ENCODE results near the gene SLC7A9.

SLC7A9 gene

DNA sequence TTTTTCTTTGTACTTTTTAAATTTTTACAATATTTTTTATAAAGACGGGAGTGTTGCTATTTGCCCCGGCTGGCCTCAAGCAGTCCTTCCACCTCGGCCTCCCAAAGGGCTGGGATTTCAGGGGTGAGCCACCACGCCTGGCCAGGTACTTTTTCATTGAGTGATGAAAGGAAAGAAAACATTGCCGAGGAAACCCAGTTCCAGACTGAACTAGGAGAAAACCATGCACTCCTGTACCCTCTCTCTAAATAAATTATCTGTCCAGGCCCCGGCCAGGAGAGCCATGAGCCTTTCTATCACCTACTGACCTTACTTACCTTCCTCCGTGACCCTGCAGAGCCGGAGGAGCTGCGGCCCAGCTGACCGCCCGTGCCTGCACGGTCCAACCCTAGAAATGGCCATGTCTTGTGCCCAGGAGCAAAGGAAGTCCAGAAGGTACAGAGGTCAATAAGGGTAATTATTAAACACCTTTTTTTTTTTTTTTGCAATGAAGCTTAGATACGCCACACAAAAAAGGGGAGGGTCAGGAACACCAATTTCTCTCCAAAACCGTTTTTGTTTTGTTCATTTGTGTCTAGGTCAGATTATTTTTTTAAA, at the start of gene SLC7A9:
Gene SLC7A9, minus strand, starts transcription at position 399 of the 597 bp plus-strand sequence. CDS start 1,233 bp downstream, outside the sequence.
- H3K27ac ChIP-seq, result no peak within 1 kb of the TSS
- H3K9me3 ChIP-seq (ENCODE audit: control insufficient read depth, low read length), result no peaks in the 10 kb centered on the region
- no peak within 1 kb of the TSS for H3K4me3 ChIP-seq (ENCODE audit: low read depth, low read length)
- no peak within 1 kb of the TSS for H2AFZ ChIP-seq
- H3K79me2 ChIP-seq, result no peaks in the 10 kb centered on the region
- no peaks in the 10 kb centered on the region for H3K36me3 ChIP-seq (ENCODE audit: control insufficient read depth, insufficient read depth, low read length)
- H3K4me2 ChIP-seq (ENCODE audit: low read length), result no peak within 1 kb of the TSS
- no peaks in the 10 kb centered on the region for H3K27me3 ChIP-seq (ENCODE audit: control insufficient read depth, insufficient read depth, low read length)
- H3K4me1 ChIP-seq, result no peaks in the 10 kb centered on the region
- TF ChIP-seq, protein P1, sequence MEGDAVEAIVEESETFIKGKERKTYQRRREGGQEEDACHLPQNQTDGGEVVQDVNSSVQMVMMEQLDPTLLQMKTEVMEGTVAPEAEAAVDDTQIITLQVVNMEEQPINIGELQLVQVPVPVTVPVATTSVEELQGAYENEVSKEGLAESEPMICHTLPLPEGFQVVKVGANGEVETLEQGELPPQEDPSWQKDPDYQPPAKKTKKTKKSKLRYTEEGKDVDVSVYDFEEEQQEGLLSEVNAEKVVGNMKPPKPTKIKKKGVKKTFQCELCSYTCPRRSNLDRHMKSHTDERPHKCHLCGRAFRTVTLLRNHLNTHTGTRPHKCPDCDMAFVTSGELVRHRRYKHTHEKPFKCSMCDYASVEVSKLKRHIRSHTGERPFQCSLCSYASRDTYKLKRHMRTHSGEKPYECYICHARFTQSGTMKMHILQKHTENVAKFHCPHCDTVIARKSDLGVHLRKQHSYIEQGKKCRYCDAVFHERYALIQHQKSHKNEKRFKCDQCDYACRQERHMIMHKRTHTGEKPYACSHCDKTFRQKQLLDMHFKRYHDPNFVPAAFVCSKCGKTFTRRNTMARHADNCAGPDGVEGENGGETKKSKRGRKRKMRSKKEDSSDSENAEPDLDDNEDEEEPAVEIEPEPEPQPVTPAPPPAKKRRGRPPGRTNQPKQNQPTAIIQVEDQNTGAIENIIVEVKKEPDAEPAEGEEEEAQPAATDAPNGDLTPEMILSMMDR (IDR thresholded peaks at IDR 0.05), result no peak
- H3K9ac ChIP-seq, result no peak within 1 kb of the TSS

DNA sequence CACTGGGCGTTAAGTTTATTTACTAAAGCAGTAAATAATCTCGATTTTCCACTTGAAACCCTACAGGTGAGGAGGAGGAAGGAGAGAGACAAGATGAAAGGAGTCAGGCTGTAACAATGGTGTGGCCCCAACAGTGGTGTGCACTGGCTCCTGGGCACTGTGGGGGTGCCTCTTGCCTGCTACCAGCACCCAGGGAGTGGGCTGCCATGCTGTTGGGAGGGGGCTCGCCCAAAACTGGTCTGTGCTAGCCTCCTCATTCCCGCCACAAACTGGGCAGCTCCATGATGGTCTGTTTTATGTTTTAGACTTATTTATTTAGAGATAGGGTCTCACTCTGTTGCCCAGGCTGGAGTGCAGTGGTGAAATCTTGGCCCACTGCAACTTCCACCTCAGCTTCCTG, 49.8 kb upstream of the SLC7A9 start:
- Histone ChIP-seq H3K9me3 (ENCODE audit: control insufficient read depth, low read length) (no peaks in the 10 kb centered on the region), H2AFZ (no peak overlapping the region), H3K4me3 (ENCODE audit: low read depth, low read length) (no peak overlapping the region), H3K4me2 (ENCODE audit: low read length) (no peak overlapping the region), H3K4me1 (no peaks in the 10 kb centered on the region), H3K27me3 (ENCODE audit: control insufficient read depth, insufficient read depth, low read length) (no peaks in the 10 kb centered on the region), H3K9ac (no peak overlapping the region), H3K36me3 (ENCODE audit: control insufficient read depth, insufficient read depth, low read length) (no peaks in the 10 kb centered on the region), H3K79me2 (no peaks in the 10 kb centered on the region), H3K27ac (no peak overlapping the region)
- TF ChIP-seq, protein P1 (IDR thresholded peaks at IDR 0.05), result no peak

DNA sequence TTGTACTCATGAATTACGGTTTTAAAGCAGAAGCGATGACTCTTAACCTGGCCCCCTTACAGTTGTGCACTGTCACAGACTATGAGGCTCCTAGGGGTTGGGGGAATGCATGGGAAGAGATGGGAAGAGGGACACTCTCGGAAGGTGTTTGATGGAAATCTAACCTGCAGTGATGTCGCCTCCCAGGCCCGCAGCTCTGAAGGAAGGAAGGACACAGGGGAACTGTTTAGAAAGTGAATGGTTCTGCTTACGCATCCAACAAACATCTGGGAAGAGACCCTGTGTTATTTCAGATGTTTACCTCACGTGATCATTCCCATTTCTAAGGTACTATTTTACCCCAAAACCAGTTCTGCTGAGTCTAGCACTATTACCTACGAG, 48.0 kb upstream of the SLC7A9 start:
- Histone ChIP-seq H3K36me3 (ENCODE audit: control insufficient read depth, insufficient read depth, low read length) (no peaks in the 10 kb centered on the region), H3K9me3 (ENCODE audit: control insufficient read depth, low read length) (no peaks in the 10 kb centered on the region), H3K4me2 (ENCODE audit: low read length) (no peak overlapping the region), H3K4me3 (ENCODE audit: low read depth, low read length) (no peak overlapping the region), H3K27ac (no peak overlapping the region), H3K4me1 (no peaks in the 10 kb centered on the region), H2AFZ (no peak overlapping the region), H3K79me2 (no peaks in the 10 kb centered on the region), H3K27me3 (ENCODE audit: control insufficient read depth, insufficient read depth, low read length) (no peaks in the 10 kb centered on the region), H3K9ac (no peak overlapping the region)
- TF ChIP-seq, protein P1 (IDR thresholded peaks at IDR 0.05), result no peak

DNA sequence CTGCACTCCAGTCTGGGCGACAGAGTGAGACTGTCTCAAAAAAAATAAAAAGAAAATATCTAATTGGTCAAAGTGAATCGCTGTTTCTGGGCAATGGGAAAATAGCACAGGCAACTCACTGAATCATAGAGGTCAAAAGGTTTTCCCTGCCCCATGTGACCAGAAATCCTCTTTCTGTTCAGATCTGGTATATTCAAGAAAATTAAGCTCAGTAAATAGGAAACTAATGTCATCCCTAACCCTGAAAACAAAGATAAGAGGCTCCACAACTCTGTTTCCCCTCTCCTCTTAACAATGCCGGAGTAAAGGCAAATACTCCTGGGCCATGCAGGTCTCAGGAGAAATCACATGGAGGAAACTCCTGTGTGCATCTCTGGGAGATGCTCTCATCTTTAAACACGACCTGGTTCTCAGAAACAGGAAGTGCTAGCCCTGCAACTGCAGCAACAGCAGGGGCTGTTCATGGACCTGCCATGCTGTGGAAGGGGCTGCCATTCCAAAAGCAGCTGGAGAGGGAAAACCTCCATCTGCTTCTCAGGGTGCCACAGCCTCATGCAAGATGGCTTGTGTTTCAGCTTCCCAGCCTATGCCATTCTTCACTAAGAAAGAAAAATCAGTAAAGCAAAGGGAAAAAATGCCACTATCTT, 47.5 kb upstream of the SLC7A9 start:
- H2AFZ ChIP-seq, result no peak overlapping the region
- no peak overlapping the region for H3K9ac ChIP-seq
- no peak overlapping the region for H3K4me2 ChIP-seq (ENCODE audit: low read length)
- no peaks in the 10 kb centered on the region for H3K27me3 ChIP-seq (ENCODE audit: control insufficient read depth, insufficient read depth, low read length)
- no peak overlapping the region for H3K27ac ChIP-seq
- no peaks in the 10 kb centered on the region for H3K36me3 ChIP-seq (ENCODE audit: control insufficient read depth, insufficient read depth, low read length)
- TF ChIP-seq, protein P1 (IDR thresholded peaks at IDR 0.05), result no peak
- no peaks in the 10 kb centered on the region for H3K79me2 ChIP-seq
- H3K9me3 ChIP-seq (ENCODE audit: control insufficient read depth, low read length), result no peaks in the 10 kb centered on the region
- H3K4me3 ChIP-seq (ENCODE audit: low read depth, low read length), result no peak overlapping the region
- no peaks in the 10 kb centered on the region for H3K4me1 ChIP-seq
